ENCODE results near the gene IL1RAPL1.

- TF ChIP-seq CTCF (IDR thresholded peaks at IDR 0.05), result no peak
- TF ChIP-seq POLR2A (IDR thresholded peaks at IDR 0.05), result no peak
These were observed 39.3 kb downstream of the IL1RAPL1 start for GRCh38 chrX:28626515-28626914.
